ENCODE results near the gene NPB. TPM values are rescaled to one million over a fixed set of nuclear protein-coding genes. Genes with fewer than 3 reads are reported as not detected.

Gene NPB
- total and polyA plus RNA-seq, 4 donors: 0.58 to 2.4 (median 1.0) TPM; not detected in 1

- Histone ChIP-seq H3K27ac (ENCODE audit: low read depth in 1 of 2, low read length in 2 of 2) (no peak overlapping the region), H3K27me3 (ENCODE audit: control insufficient read depth in 1 of 2, insufficient read depth in 2 of 2, low read length in 1 of 2) (no peaks in the 10 kb centered on the region), H3K4me1 (ENCODE audit: control insufficient read depth in 1 of 2, insufficient read depth in 2 of 2, low read length in 2 of 2) (no peaks in the 10 kb centered on the region), H3K4me3 (ENCODE audit: low read length in 2 of 2) (no peak overlapping the region), H3K9me3 (ENCODE audit: control insufficient read depth, low read length) (no peaks in the 10 kb centered on the region), H3K36me3 (ENCODE audit: control insufficient read depth in 1 of 2, insufficient read depth in 2 of 2, low read length in 1 of 2) (no peaks in the 10 kb centered on the region)
- DNase-seq (peak; percentile 88 to 92), ATAC-seq (ENCODE audit: low FRiP score) (peak; percentile 37)
- WGBS, 2 donors: 11 to 15% methylated on average over 21 of the region's 21 CpGs
- intact Hi-C loops (cut with DNase I): no loop called here
Observed at GRCh38 chr17:81939881-81940385, 37.9 kb downstream of the NPB start.

GRCh38 chr17:81940538-81941483 is 38.8 kb downstream of the NPB start:
- Histone ChIP-seq H3K4me1 (ENCODE audit: control insufficient read depth in 1 of 2, insufficient read depth in 2 of 2, low read length in 2 of 2) (no peaks in the 10 kb centered on the region), H3K27me3 (ENCODE audit: control insufficient read depth in 1 of 2, insufficient read depth in 2 of 2, low read length in 1 of 2) (no peaks in the 10 kb centered on the region)
- 87 to 89% methylated on average over 56 of the region's 56 CpGs for WGBS, 2 donors

GRCh38 chr17:81941484-81942166 is 39.6 kb downstream of the NPB start:
- no peaks in the 10 kb centered on the region for H3K27me3 ChIP-seq (ENCODE audit: control insufficient read depth in 1 of 2, insufficient read depth in 2 of 2, low read length in 1 of 2)
- H3K4me1 ChIP-seq (ENCODE audit: control insufficient read depth in 1 of 2, insufficient read depth in 2 of 2, low read length in 2 of 2): no peaks in the 10 kb centered on the region
- no peak overlapping the region for H3K4me3 ChIP-seq (ENCODE audit: low read length in 2 of 2)
- no peak overlapping the region for H3K27ac ChIP-seq (ENCODE audit: low read depth in 1 of 2, low read length in 2 of 2)
- ATAC-seq (ENCODE audit: low FRiP score) (no peak), DNase-seq (peak in 1 of 2 donors; percentile 75)
- H3K36me3 ChIP-seq (ENCODE audit: control insufficient read depth in 1 of 2, insufficient read depth in 2 of 2, low read length in 1 of 2): no peaks in the 10 kb centered on the region
- intact Hi-C loops (cut with DNase I): no loop called here
- H3K9me3 ChIP-seq (ENCODE audit: control insufficient read depth, low read length): no peaks in the 10 kb centered on the region
- WGBS, 2 donors: 35 to 36% methylated on average over 30 of the region's 30 CpGs

More at GRCh38 chr17:81940538-81941483, 38.8 kb downstream of the NPB start:
- Histone ChIP-seq H3K27ac (ENCODE audit: low read depth in 1 of 2, low read length in 2 of 2) (no peak overlapping the region), H3K4me3 (ENCODE audit: low read length in 2 of 2) (no peak overlapping the region), H3K36me3 (ENCODE audit: control insufficient read depth in 1 of 2, insufficient read depth in 2 of 2, low read length in 1 of 2) (no peaks in the 10 kb centered on the region), H3K9me3 (ENCODE audit: control insufficient read depth, low read length) (no peaks in the 10 kb centered on the region)
- ATAC-seq (ENCODE audit: low FRiP score) (no peak), DNase-seq (no peak)
- intact Hi-C loops (cut with DNase I): no loop called here

GRCh38 chr17:81942167-81942553 is 40.1 kb downstream of the NPB start:
- no peak overlapping the region for H3K27ac ChIP-seq (ENCODE audit: low read depth in 1 of 2, low read length in 2 of 2)
- no peak for DNase-seq
- H3K36me3 ChIP-seq (ENCODE audit: control insufficient read depth in 1 of 2, insufficient read depth in 2 of 2, low read length in 1 of 2): no peaks in the 10 kb centered on the region
- no peaks in the 10 kb centered on the region for H3K27me3 ChIP-seq (ENCODE audit: control insufficient read depth in 1 of 2, insufficient read depth in 2 of 2, low read length in 1 of 2)
- no peaks in the 10 kb centered on the region for H3K9me3 ChIP-seq (ENCODE audit: control insufficient read depth, low read length)
- ATAC-seq (ENCODE audit: low FRiP score): no peak
- no peak overlapping the region for H3K4me3 ChIP-seq (ENCODE audit: low read length in 2 of 2)
- intact Hi-C loops (cut with DNase I): no loop called here
- no peaks in the 10 kb centered on the region for H3K4me1 ChIP-seq (ENCODE audit: control insufficient read depth in 1 of 2, insufficient read depth in 2 of 2, low read length in 2 of 2)
- 27 to 36% methylated on average over 11 to 12 of the region's 12 CpGs for WGBS, 2 donors

- Histone ChIP-seq H3K4me3 (ENCODE audit: low read length in 2 of 2) (no peak overlapping the region), H3K4me1 (ENCODE audit: control insufficient read depth in 1 of 2, insufficient read depth in 2 of 2, low read length in 2 of 2) (no peaks in the 10 kb centered on the region), H3K27ac (ENCODE audit: low read depth in 1 of 2, low read length in 2 of 2) (no peak overlapping the region), H3K27me3 (ENCODE audit: control insufficient read depth in 1 of 2, insufficient read depth in 2 of 2, low read length in 1 of 2) (no peaks in the 10 kb centered on the region), H3K9me3 (ENCODE audit: control insufficient read depth, low read length) (no peaks in the 10 kb centered on the region), H3K36me3 (ENCODE audit: control insufficient read depth in 1 of 2, insufficient read depth in 2 of 2, low read length in 1 of 2) (no peaks in the 10 kb centered on the region)
- intact Hi-C loops (cut with DNase I): no loop called here
- 81 to 85% methylated on average over 9 of the region's 9 CpGs for WGBS, 2 donors
- no peak for ATAC-seq (ENCODE audit: low FRiP score)
- no peak for DNase-seq
Observed at GRCh38 chr17:81944858-81945257, 42.8 kb downstream of the NPB start.

- H3K27ac ChIP-seq (ENCODE audit: low read depth in 1 of 2, low read length in 2 of 2): no peak within 1 kb of the TSS
- ATAC-seq (ENCODE audit: low FRiP score): no peak
- intact Hi-C loops (cut with DNase I): no loop called here
- DNase-seq: no peak
- no peaks in the 10 kb centered on the region for H3K4me1 ChIP-seq (ENCODE audit: control insufficient read depth in 1 of 2, insufficient read depth in 2 of 2, low read length in 2 of 2)
- H3K4me3 ChIP-seq (ENCODE audit: low read length in 2 of 2): no peak within 1 kb of the TSS
- no peaks in the 10 kb centered on the region for H3K9me3 ChIP-seq (ENCODE audit: control insufficient read depth, low read length)
- no peaks in the 10 kb centered on the region for H3K27me3 ChIP-seq (ENCODE audit: control insufficient read depth in 1 of 2, insufficient read depth in 2 of 2, low read length in 1 of 2)
- H3K36me3 ChIP-seq (ENCODE audit: control insufficient read depth in 1 of 2, insufficient read depth in 2 of 2, low read length in 1 of 2): no peaks in the 10 kb centered on the region
- 87 to 88% methylated on average over 13 of the region's 13 CpGs for WGBS, 2 donors
Observed at GRCh38 chr17:81947189-81947588, 45.2 kb downstream of the NPB start, which contains the start of gene MYADML2. Gene MYADML2, minus strand, starts transcription at chr17:81947233. Its CDS starts 5,492 bp downstream, at chr17:81941741.

GRCh38 chr17:81948635-81949378 is 46.8 kb downstream of the NPB start:
- H3K4me3 ChIP-seq (ENCODE audit: low read length in 2 of 2): no peak overlapping the region
- no peak overlapping the region for H3K27ac ChIP-seq (ENCODE audit: low read depth in 1 of 2, low read length in 2 of 2)
- 81 to 85% methylated on average over 17 of the region's 17 CpGs for WGBS, 2 donors
- no peaks in the 10 kb centered on the region for H3K4me1 ChIP-seq (ENCODE audit: control insufficient read depth in 1 of 2, insufficient read depth in 2 of 2, low read length in 2 of 2)
- no peaks in the 10 kb centered on the region for H3K9me3 ChIP-seq (ENCODE audit: control insufficient read depth, low read length)
- ATAC-seq (ENCODE audit: low FRiP score) (peak; percentile 56), DNase-seq (no peak)
- intact Hi-C loops (cut with DNase I): no loop called here
- H3K27me3 ChIP-seq (ENCODE audit: control insufficient read depth in 1 of 2, insufficient read depth in 2 of 2, low read length in 1 of 2): no peaks in the 10 kb centered on the region
- H3K36me3 ChIP-seq (ENCODE audit: control insufficient read depth in 1 of 2, insufficient read depth in 2 of 2, low read length in 1 of 2): no peaks in the 10 kb centered on the region

- DNase-seq (no peak), ATAC-seq (ENCODE audit: low FRiP score) (no peak)
- 86 to 88% methylated on average over 15 of the region's 15 CpGs for WGBS, 2 donors
- no peaks in the 10 kb centered on the region for H3K36me3 ChIP-seq (ENCODE audit: control insufficient read depth in 1 of 2, insufficient read depth in 2 of 2, low read length in 1 of 2)
- no peak overlapping the region for H3K27ac ChIP-seq (ENCODE audit: low read depth in 1 of 2, low read length in 2 of 2)
- no peaks in the 10 kb centered on the region for H3K4me1 ChIP-seq (ENCODE audit: control insufficient read depth in 1 of 2, insufficient read depth in 2 of 2, low read length in 2 of 2)
- no peaks in the 10 kb centered on the region for H3K27me3 ChIP-seq (ENCODE audit: control insufficient read depth in 1 of 2, insufficient read depth in 2 of 2, low read length in 1 of 2)
- H3K9me3 ChIP-seq (ENCODE audit: control insufficient read depth, low read length): no peaks in the 10 kb centered on the region
- no peak overlapping the region for H3K4me3 ChIP-seq (ENCODE audit: low read length in 2 of 2)
- intact Hi-C loops (cut with DNase I): loop anchor here (10.0 kb wide), 1 partner anchor 204 kb away; no protein-coding TSS in a partner anchor
Observed at GRCh38 chr17:81950501-81950900, 48.5 kb downstream of the NPB start.

Data from aorta (tissue), 5 donors.